Gastroesophageal sphincter (tissue), 3 donors: Measurements from ENCODE around the gene PRDM16.

Experiments used
- CTCF ChIP-seq, 4 experiments: fragments of 200-600 bp in 2 of 4; fragments of 450-650 bp in 2 of 4; sonication (generic) in 1 of 4; IDR thresholded peaks; one replicate each; pipeline ENCODE4 v1.5.1; 2017 to 2019; ENCODE audit warnings: antibody characterized with exemption in 4 of 4, mild to moderate bottlenecking in 2 of 4, moderate library complexity in 2 of 4
- EP300 ChIP-seq: sonication (generic); formaldehyde crosslinking; IDR thresholded peaks from one replicate; pipeline ENCODE4 v1.6.1; 2017; ENCODE audit warnings: antibody characterized with exemption, mild to moderate bottlenecking
- POLR2A ChIP-seq, 2 donors: fragments of 450-650 bp; IDR thresholded peaks; one replicate each; pipeline ENCODE4 v1.6.1; 2017; ENCODE audit warnings: antibody characterized with exemption in 2 of 2, mild to moderate bottlenecking in 2 of 2, moderate library complexity in 1 of 2
- POLR2AphosphoS5 ChIP-seq: sonication (generic); formaldehyde crosslinking; IDR thresholded peaks from one replicate; pipeline ENCODE4 v1.6.1; 2017; ENCODE audit warnings: antibody characterized with exemption

GRCh38 chr1:3359756-3360440 lies 290.9 kb downstream of the PRDM16 start:
- no peak for TF ChIP-seq CTCF (IDR thresholded peaks at IDR 0.05)
- no peak for TF ChIP-seq POLR2A (IDR thresholded peaks at IDR 0.05)
- TF ChIP-seq EP300 = no peak
- TF ChIP-seq POLR2AphosphoS5 = no peak
